DND-41 (cell line): Measurements from ENCODE around the gene LRRC56.

ENCODE experiments used
- ATAC-seq: fragments of 200-7000 bp; cut with Tn5 transposase; 3 replicates; pipeline ENCODE4 v1.9.1; 2021; ENCODE audit warnings: low read depth; ENCODE audit not compliant: insufficient read depth
- DNase-seq: peaks from one replicate; pipeline ENCODE4 v3.0.0-alpha.2; 2020
- H2AFZ ChIP-seq: 2 replicates; pipeline ENCODE4 v1.6.0; 2012; ENCODE audit warnings: low read depth, low read length
- H3K27ac ChIP-seq: 2 replicates; pipeline ENCODE4 v1.5.1; 2012; ENCODE audit warnings: low read length, inconsistent platforms
- H3K27me3 ChIP-seq: fragments of 200-600 bp; sonication (generic); 2 replicates; pipeline ENCODE4 v1.6.0; 2012; ENCODE audit warnings: low read length, mild to moderate bottlenecking, inconsistent platforms; ENCODE audit not compliant: insufficient read depth, poor library complexity
- H3K36me3 ChIP-seq: 2 replicates; pipeline ENCODE4 v1.5.1; 2012; ENCODE audit warnings: low read length, inconsistent platforms; ENCODE audit not compliant: insufficient read depth
- H3K4me1 ChIP-seq: 2 replicates; pipeline ENCODE4 v1.5.1; 2012; ENCODE audit warnings: mild to moderate bottlenecking, low read length; ENCODE audit not compliant: insufficient read depth
- H3K4me2 ChIP-seq: 2 replicates; pipeline ENCODE4 v1.6.0; 2012; ENCODE audit warnings: mild to moderate bottlenecking, moderate library complexity, low read length, inconsistent platforms; ENCODE audit not compliant: insufficient read depth
- H3K4me3 ChIP-seq, 2 experiments: fragments of 200-600 bp in 1 of 2; shearing (Covaris generic) in 1 of 2; 2 replicates each; pipeline ENCODE4 v1.5.1; 2012 to 2016; ENCODE audit warnings: inconsistent platforms in 2 of 2, low read length in 2 of 2, mild to moderate bottlenecking in 2 of 2, low read depth in 1 of 2, moderate library complexity in 1 of 2
- H3K79me2 ChIP-seq: 2 replicates; pipeline ENCODE4 v1.6.0; 2012; ENCODE audit warnings: low read length, inconsistent platforms; ENCODE audit not compliant: insufficient read depth
- H3K9ac ChIP-seq: 2 replicates; pipeline ENCODE4 v1.6.0; 2012; ENCODE audit warnings: low read depth, mild to moderate bottlenecking, inconsistent platforms, low read length, moderate library complexity
- H3K9me3 ChIP-seq: 2 replicates; pipeline ENCODE4 v1.5.1; 2012; ENCODE audit warnings: low read length, moderate library complexity, mild to moderate bottlenecking, inconsistent platforms; ENCODE audit not compliant: insufficient read depth, severe bottlenecking
- H4K20me1 ChIP-seq: 2 replicates; pipeline ENCODE4 v1.6.0; 2012; ENCODE audit warnings: low read length; ENCODE audit not compliant: insufficient read depth
- EZH2 ChIP-seq: IDR thresholded peaks from 3 replicates; pipeline ENCODE4 v1.6.1; 2012; ENCODE audit warnings: borderline replicate concordance, low read depth, mild to moderate bottlenecking, moderate library complexity, low read length, inconsistent platforms; ENCODE audit not compliant: severe bottlenecking
- TF ChIP-seq, protein P1 (sequence below): IDR thresholded peaks from 2 replicates; pipeline ENCODE4 v1.5.1; 2012; ENCODE audit warnings: borderline replicate concordance, low read length, moderate library complexity, mild to moderate bottlenecking; ENCODE audit not compliant: poor library complexity, severe bottlenecking; ENCODE audit errors: extremely low read depth

LRRC56 gene

DNA sequence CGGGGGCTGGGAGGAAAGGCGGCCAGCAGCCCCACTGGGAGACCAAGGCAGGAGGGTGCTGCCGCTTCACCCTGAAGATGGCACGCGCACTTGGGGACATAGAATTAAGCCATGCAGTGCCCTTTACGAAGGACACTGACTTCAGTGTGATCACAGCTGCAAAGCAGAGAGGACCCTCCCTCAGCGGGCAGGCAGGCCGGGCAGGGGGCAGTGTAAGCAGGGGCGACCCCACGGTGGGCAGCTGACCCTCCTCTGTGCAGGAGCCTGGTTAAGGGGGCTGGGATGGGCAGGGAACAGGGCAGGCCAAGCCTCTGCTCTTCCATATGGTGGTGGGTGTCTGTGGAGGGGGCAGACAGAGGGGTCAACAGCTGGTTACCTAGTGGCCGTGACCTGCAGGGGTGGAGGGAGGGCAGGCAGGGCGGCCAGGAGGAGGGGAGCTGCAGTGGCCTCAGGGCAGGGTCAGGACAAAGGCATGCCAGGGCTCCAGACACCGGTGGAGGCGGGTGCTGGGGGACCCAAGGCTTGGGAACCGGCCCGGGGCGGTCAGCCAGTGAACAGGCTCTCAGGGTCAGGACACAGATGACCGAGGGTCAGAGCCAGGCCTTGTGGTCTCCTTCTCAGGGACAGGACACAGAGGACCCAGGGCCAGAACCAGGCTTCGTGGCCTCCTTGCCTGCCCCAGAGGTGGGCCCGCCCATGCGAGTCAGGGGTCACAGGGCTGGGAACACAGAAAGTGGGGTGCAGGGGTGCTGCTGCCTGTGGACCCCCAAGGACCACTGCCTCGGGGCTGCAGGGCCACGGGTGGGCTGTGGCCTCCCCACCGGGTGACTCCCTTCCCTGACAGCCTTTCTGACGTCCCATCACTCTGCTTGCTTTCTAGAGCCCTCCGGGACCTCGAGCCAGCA, 16.0 kb downstream of the LRRC56 start:
- TF ChIP-seq, protein P1, sequence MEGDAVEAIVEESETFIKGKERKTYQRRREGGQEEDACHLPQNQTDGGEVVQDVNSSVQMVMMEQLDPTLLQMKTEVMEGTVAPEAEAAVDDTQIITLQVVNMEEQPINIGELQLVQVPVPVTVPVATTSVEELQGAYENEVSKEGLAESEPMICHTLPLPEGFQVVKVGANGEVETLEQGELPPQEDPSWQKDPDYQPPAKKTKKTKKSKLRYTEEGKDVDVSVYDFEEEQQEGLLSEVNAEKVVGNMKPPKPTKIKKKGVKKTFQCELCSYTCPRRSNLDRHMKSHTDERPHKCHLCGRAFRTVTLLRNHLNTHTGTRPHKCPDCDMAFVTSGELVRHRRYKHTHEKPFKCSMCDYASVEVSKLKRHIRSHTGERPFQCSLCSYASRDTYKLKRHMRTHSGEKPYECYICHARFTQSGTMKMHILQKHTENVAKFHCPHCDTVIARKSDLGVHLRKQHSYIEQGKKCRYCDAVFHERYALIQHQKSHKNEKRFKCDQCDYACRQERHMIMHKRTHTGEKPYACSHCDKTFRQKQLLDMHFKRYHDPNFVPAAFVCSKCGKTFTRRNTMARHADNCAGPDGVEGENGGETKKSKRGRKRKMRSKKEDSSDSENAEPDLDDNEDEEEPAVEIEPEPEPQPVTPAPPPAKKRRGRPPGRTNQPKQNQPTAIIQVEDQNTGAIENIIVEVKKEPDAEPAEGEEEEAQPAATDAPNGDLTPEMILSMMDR, result no peak
- no peak for TF ChIP-seq EZH2
- Histone ChIP-seq H3K27me3 (no peaks in the 10 kb centered on the region), H4K20me1 (no peaks in the 10 kb centered on the region), H3K79me2 (no peaks in the 10 kb centered on the region), H3K4me1 (peaks cover 15% of the 10 kb centered on the region), H2AFZ (no peak overlapping the region), H3K9ac (no peak overlapping the region), H3K27ac (no peak overlapping the region), H3K4me2 (no peak overlapping the region), H3K4me3 (no peak overlapping the region), H3K9me3 (no peaks in the 10 kb centered on the region), H3K36me3 (no peaks in the 10 kb centered on the region)
- ATAC-seq (no peak), DNase-seq (no peak)

DNA sequence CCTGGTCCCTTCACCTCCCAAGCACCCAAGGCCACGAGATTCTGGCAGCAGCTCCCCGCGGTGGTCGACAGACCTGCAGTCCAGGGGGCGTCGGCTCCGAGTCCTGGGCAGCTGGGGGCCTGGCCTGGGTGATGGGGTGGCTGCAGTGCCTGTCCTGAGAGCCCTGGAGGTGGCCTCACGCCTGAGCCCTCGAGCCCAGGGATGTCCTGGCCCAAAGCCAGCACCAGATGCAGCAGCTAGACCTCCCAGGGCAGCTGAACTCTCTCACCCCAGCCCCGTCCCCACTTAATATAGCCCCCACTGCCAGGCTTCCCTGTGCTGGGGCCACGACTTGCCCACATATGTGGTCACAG, 16.6 kb downstream of the LRRC56 start:
- H3K36me3 ChIP-seq, result no peaks in the 10 kb centered on the region
- H3K4me3 ChIP-seq, result no peak overlapping the region
- H3K27ac ChIP-seq, result no peak overlapping the region
- TF ChIP-seq, protein P1, result no peak
- no peak for TF ChIP-seq EZH2
- DNase-seq (no peak), ATAC-seq (no peak)
- no peaks in the 10 kb centered on the region for H4K20me1 ChIP-seq
- no peak overlapping the region for H3K4me2 ChIP-seq
- no peak overlapping the region for H3K9ac ChIP-seq
- H3K9me3 ChIP-seq, result no peaks in the 10 kb centered on the region
- H3K79me2 ChIP-seq, result no peaks in the 10 kb centered on the region
- peaks cover 15% of the 10 kb centered on the region for H3K4me1 ChIP-seq
- no peaks in the 10 kb centered on the region for H3K27me3 ChIP-seq
- H2AFZ ChIP-seq, result no peak overlapping the region

DNA sequence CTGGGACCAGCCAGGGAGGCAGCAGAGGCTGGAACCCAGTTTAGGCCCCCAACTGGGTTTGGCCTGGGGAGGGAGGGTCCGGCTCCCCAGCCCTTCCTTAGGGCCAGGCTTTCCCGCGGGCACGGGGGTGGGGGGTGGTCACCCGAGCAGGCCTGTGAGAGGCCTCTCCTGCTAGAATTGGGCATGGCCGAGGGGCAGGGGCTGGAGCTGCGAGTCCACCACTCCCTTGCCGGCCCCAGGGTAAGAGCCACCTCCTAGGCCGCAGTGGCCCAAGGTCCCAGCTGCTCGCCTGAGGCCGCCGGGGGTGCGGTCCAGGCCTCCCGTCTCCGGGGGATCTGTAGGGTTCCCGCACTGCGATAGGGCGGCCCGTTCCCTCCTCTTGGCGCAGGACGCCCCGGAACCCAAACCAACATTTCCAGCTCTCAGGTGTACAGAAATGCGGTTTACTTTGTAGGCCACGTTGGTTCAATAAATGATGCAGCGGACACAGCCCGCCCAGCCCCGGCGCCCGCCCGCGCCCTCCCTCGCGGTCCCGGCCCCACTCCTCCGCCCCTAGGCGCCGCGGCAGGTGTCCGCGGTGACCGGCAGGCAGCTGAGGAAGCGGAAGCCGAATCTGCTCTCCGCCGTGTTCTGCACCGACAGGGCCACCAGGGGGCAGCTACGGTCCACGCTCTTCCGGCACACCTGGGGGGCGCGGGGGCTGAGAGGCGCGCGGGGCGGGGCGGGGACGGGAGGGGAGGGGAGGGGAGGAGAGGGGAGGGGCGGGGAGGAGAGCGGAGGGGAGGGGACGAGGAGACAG, 17.3 kb downstream of the LRRC56 start:
- ATAC-seq, result peak; percentile 83

More for the DNA sequence above, 17.3 kb downstream of the LRRC56 start:
- H3K27ac ChIP-seq, result no peak overlapping the region
- TF ChIP-seq EZH2, result no peak
- TF ChIP-seq, protein P1, result peak; percentile 75
- H3K4me1 ChIP-seq, result peaks cover 15% of the 10 kb centered on the region
- peak overlapping the region; percentile 96 for H3K4me2 ChIP-seq
- peak; percentile 80 for DNase-seq
- H2AFZ ChIP-seq, result no peak overlapping the region; the same call in 1 of the 2 replicates
- peak overlapping the region in 1 of 2 experiments; percentile 61; a peak in 1 of 4 replicates for H3K4me3 ChIP-seq
- H3K9me3 ChIP-seq, result no peaks in the 10 kb centered on the region
- no peaks in the 10 kb centered on the region for H3K79me2 ChIP-seq
- no peaks in the 10 kb centered on the region for H3K27me3 ChIP-seq
- peak overlapping the region; percentile 41; the same call in 1 of the 2 replicates for H3K9ac ChIP-seq
- H4K20me1 ChIP-seq, result no peaks in the 10 kb centered on the region
- no peaks in the 10 kb centered on the region for H3K36me3 ChIP-seq
